HG02798 (cell line): ENCODE data around the gene OR10K1.

ENCODE experiments used
- ATAC-seq: cut with Tn5 transposase; IDR thresholded peaks from one replicate; pipeline ENCODE4 v1.9.1; 2021; ENCODE audit warnings: mild to moderate bottlenecking; ENCODE audit not compliant: unreplicated experiment, poor library complexity

The OR10K1 gene

GRCh38 chr1:158516966-158517365 lies 55.3 kb downstream of the OR10K1 start:
- no peak for ATAC-seq
